ENCODE data around the gene C9orf85. TPM values are rescaled to one million over a fixed set of nuclear protein-coding genes. Genes with fewer than 3 reads are reported as not detected.

The C9orf85 gene
- total RNA-seq, 2 donors from 2014 or later, result 20.1 to 21.4 TPM

DNA sequence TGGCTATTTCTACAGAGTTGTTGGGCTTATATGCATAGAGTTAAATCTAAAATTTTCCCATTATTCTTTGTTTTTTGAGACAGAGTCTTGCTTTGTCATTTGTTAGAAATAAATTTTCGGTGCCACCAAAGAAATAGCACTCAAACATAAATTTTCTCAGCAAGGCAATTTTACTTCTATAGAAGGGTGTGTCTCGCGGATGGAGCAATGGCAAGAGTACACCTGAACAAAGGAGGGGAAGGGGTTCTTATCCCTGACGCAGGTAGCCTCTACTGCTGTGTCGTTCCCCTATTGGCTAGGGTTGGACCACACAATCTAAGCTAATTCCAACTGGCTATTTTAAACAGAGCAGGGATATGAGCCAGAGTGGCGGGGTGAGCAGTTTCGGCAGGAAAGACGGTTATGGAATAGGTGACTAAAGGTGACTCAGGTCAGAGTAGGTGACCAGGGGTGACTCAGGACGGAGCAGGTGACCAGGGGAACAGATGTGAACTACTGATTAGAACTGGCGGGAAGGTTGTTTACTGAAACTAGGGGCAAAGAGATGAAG is 57.2 kb downstream of the C9orf85 start:
- TF ChIP-seq POLR2A (IDR thresholded peaks at IDR 0.05) (no peak), POLR2AphosphoS5 (IDR thresholded peaks at IDR 0.05) (no peak)
- TF ChIP-seq, protein P1, sequence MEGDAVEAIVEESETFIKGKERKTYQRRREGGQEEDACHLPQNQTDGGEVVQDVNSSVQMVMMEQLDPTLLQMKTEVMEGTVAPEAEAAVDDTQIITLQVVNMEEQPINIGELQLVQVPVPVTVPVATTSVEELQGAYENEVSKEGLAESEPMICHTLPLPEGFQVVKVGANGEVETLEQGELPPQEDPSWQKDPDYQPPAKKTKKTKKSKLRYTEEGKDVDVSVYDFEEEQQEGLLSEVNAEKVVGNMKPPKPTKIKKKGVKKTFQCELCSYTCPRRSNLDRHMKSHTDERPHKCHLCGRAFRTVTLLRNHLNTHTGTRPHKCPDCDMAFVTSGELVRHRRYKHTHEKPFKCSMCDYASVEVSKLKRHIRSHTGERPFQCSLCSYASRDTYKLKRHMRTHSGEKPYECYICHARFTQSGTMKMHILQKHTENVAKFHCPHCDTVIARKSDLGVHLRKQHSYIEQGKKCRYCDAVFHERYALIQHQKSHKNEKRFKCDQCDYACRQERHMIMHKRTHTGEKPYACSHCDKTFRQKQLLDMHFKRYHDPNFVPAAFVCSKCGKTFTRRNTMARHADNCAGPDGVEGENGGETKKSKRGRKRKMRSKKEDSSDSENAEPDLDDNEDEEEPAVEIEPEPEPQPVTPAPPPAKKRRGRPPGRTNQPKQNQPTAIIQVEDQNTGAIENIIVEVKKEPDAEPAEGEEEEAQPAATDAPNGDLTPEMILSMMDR (IDR thresholded peaks at IDR 0.05), result no peak
- 87% methylated on average over 10 of the region's 10 CpGs for WGBS
- H3K4me1 ChIP-seq (replicated peaks), result no peaks in the 10 kb centered on the region
- no peak overlapping the region for H3K4me3 ChIP-seq
- DNase-seq (ENCODE audit: low spot score), result no peak
- intact Hi-C loops (cut with DNase I), result no loop called here
- H3K9me3 ChIP-seq, result no peaks in the 10 kb centered on the region
- no peaks in the 10 kb centered on the region for H3K27me3 ChIP-seq (replicated peaks; ENCODE audit: insufficient read depth)
- no peak overlapping the region for H3K27ac ChIP-seq
- H3K36me3 ChIP-seq, result no peaks in the 10 kb centered on the region

DNA sequence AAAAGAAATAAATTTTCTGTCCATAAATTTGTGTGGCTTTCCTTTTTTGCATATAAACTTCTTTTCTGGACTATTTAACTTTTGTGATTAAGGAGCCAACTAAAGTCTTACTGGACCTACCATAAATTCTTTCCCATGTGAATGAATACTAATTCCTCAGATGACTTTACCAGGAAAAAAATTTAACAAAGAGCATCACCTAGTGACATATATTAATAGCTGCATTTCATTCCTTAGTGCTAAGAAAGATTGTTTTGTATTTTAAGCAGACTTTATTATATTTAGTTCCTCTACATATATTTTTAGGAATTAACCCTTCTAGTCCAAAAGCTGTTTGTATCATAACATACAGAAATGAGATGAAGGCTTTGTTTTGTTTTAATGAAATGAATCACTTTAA is 64.4 kb downstream of the C9orf85 start:
- no peak overlapping the region for H3K4me3 ChIP-seq
- no peaks in the 10 kb centered on the region for H3K27me3 ChIP-seq (replicated peaks; ENCODE audit: insufficient read depth)
- no peaks in the 10 kb centered on the region for H3K9me3 ChIP-seq
- no peak for DNase-seq (ENCODE audit: low spot score)
- H3K36me3 ChIP-seq, result no peaks in the 10 kb centered on the region
- intact Hi-C loops (cut with DNase I), result loop anchor here (5.0 kb wide), 1 partner anchor 169 kb away; no protein-coding TSS in a partner anchor
- H3K27ac ChIP-seq, result no peak overlapping the region
- H3K4me1 ChIP-seq (replicated peaks), result no peaks in the 10 kb centered on the region
- TF ChIP-seq POLR2AphosphoS5 (IDR thresholded peaks at IDR 0.05) (no peak), POLR2A (IDR thresholded peaks at IDR 0.05) (no peak)
- TF ChIP-seq, protein P1 (IDR thresholded peaks at IDR 0.05), result peak in 3 of 4 experiments; percentile 27 to 57 (median 56)

DNA sequence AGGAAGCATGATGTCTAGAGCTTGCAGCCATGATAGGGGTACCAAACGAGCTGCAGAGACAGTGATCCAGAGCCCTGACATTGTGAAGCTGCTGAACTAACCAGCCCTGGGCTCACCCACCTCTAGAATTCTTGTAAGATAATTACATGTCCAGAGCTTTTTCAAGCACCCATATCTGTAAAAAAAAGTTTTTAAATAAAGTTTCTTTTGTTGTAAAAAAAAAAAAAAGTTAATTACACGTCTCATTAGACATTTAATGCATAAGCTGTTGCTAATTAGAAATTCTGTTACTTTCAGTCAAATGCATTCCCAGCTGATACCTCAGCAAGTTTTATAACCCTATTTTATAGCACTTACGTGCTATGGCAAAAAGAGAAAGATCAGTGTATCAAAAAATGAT is 65.6 kb downstream of the C9orf85 start:
- no peak for DNase-seq (ENCODE audit: low spot score)
- no peaks in the 10 kb centered on the region for H3K4me1 ChIP-seq (replicated peaks)
- no peak overlapping the region for H3K4me3 ChIP-seq
- TF ChIP-seq POLR2A (IDR thresholded peaks at IDR 0.05) (no peak), POLR2AphosphoS5 (IDR thresholded peaks at IDR 0.05) (no peak)
- TF ChIP-seq, protein P1 (IDR thresholded peaks at IDR 0.05), result no peak
- H3K27ac ChIP-seq, result no peak overlapping the region
- no peaks in the 10 kb centered on the region for H3K9me3 ChIP-seq
- intact Hi-C loops (cut with DNase I), result loop anchor here (5.0 kb wide), 1 partner anchor 170 kb away; no protein-coding TSS in a partner anchor
- 69% methylated on average over 3 of the region's 3 CpGs for WGBS
- no peaks in the 10 kb centered on the region for H3K27me3 ChIP-seq (replicated peaks; ENCODE audit: insufficient read depth)
- H3K36me3 ChIP-seq, result no peaks in the 10 kb centered on the region

DNA sequence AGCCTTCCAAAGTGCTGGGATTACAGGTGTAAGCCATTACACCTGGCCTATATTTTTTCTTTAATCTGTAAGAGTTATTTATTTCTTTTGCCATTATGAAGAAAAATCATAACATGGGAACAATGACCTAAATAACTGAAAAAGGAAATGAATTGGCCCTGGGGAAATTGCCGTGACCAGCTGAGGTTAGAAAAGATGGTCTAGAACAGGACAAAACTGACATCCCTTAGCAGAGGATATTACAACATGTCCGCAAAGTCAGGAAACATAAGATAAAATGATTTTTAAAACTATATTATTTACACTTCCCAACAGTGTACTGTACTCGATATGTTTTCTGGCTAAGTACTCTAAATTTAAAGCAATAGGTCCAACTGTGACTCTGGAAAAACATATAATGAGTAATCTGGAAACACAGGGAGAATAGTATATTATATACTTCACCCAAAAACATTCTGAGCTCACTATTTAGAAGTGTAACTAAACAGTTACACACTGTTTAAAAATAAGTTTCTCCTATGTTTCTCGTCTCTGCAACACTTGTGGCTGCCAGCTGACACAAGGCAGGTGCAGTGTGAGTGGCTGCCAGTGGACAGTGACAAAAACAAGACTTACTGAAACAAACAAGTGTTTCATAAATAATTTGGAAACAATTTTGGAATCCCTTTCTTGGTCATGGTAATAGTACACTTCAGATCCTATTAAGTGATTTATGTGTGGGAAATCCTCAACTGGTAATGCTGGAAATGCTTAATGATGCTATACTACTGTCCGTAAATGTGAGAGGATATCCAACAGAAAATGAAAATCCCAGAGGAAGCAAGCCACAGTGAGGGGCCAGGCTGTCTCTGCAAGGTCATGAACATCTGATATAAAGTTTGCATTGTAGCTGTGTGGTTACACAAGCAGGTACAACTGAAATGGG is 69.1 kb downstream of the C9orf85 start:
- WGBS, result 61% methylated on average over 5 of the region's 5 CpGs
- Histone ChIP-seq H3K27ac (no peak overlapping the region), H3K4me1 (replicated peaks) (no peaks in the 10 kb centered on the region), H3K27me3 (replicated peaks; ENCODE audit: insufficient read depth) (no peaks in the 10 kb centered on the region), H3K9me3 (no peaks in the 10 kb centered on the region), H3K4me3 (no peak overlapping the region), H3K36me3 (no peaks in the 10 kb centered on the region)
- no peak for DNase-seq (ENCODE audit: low spot score)
- intact Hi-C loops (cut with DNase I), result no loop called here
- TF ChIP-seq POLR2A (IDR thresholded peaks at IDR 0.05), result no peak
- no peak for TF ChIP-seq POLR2AphosphoS5 (IDR thresholded peaks at IDR 0.05)
- TF ChIP-seq, protein P1 (IDR thresholded peaks at IDR 0.05), result no peak
